Activated gamma-delta T cell treated with anti-CD3 and anti-CD28 coated beads, Interleukin-2, amount 50 U/mL, for 16 hours (primary cell): Measurements from ENCODE around the gene PRDM13.
"Not testable (repeated sequence)": the region's sequence is repeated elsewhere in the genome, so short reads cannot be mapped to it uniquely, and the experiment has no call there.

Experiments
- DNase-seq: peaks from one replicate; pipeline ENCODE4 v3.0.0-alpha.2; 2020; ENCODE audit warnings: low read depth

PRDM13 gene

GRCh38 chr6:99603421-99604165, 3.0 kb upstream of the PRDM13 start:
- DNase-seq: no peak

GRCh38 chr6:99604166-99605073, 2.2 kb upstream of the PRDM13 start:
- DNase-seq: no peak

GRCh38 chr6:99605074-99605734, 1.4 kb upstream of the PRDM13 start:
- no peak for DNase-seq

- DNase-seq: no peak
Measured at GRCh38 chr6:99605911-99606655, 550 bp upstream of the PRDM13 start.

GRCh38 chr6:99607416-99608036, 893 bp downstream of the PRDM13 start:
- no peak for DNase-seq

GRCh38 chr6:99608059-99608885, 1.6 kb downstream of the PRDM13 start:
- DNase-seq: no peak

GRCh38 chr6:99608886-99609482, 2.4 kb downstream of the PRDM13 start:
- no peak for DNase-seq

GRCh38 chr6:99609905-99610489, 3.4 kb downstream of the PRDM13 start:
- no peak for DNase-seq

GRCh38 chr6:99611148-99611547, 4.5 kb downstream of the PRDM13 start:
- DNase-seq: no peak

- no peak for DNase-seq
Measured at GRCh38 chr6:99612551-99613408, 6.1 kb downstream of the PRDM13 start.

- DNase-seq: no peak
Measured at GRCh38 chr6:99613409-99613704, 6.7 kb downstream of the PRDM13 start.

GRCh38 chr6:99613705-99614429, 7.2 kb downstream of the PRDM13 start:
- no peak for DNase-seq

- no peak for DNase-seq
Measured at GRCh38 chr6:99614430-99615186, 8.0 kb downstream of the PRDM13 start.

- DNase-seq: no peak
Measured at GRCh38 chr6:99617131-99617530, 10.5 kb downstream of the PRDM13 start.

- no peak for DNase-seq
Measured at GRCh38 chr6:99618649-99619408, 12.2 kb downstream of the PRDM13 start.

GRCh38 chr6:99619409-99619762, 12.8 kb downstream of the PRDM13 start:
- DNase-seq: no peak

GRCh38 chr6:99622044-99622443, 15.4 kb downstream of the PRDM13 start:
- DNase-seq: not testable (repeated sequence)
